GM13977 (cell line): Measurements from ENCODE around the gene DCAF15.

Experiments used
- DNase-seq: peaks from one replicate; pipeline ENCODE4 v3.0.0; 2012; ENCODE audit warnings: low spot score
- CTCF ChIP-seq: IDR thresholded peaks from 2 replicates; pipeline ENCODE4 v1.5.1; 2012; ENCODE audit warnings: mild to moderate bottlenecking, control low read depth; ENCODE audit not compliant: insufficient read depth; ENCODE audit errors: extremely low read depth, missing control alignments
- in situ Hi-C: fragments of 300-500 bp; cut with MboI; formaldehyde crosslinking; loops from one replicate; pipeline ENCODE4 v1.12.0; 2022; ENCODE audit warnings: low sequenced_read_pairs, low pct_unique_long_range_greater_than_20kb, mixed read lengths, inconsistent platforms; ENCODE audit not compliant: unreplicated experiment

DCAF15 gene

DNA sequence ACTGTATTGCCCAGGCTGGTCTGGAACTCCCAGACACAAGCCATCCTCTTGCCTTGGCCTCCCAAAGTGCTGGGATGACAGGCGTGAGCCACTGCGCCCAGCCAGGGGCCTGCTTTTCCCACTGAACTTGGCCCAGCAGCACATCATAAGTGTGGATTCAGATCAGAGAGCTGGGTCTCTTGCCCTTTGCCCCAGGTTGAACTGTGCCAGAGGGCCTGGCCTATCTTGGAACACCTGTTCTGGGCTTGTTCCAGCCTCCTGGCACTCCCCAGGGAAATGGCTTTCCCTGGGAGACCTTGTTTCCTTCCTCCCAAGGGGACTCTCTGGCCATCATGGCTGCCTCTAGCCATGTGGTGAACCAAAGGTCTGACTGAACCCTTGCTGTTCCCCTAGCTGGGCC lies 42.9 kb upstream of the DCAF15 start:
- DNase-seq = no peak
- TF ChIP-seq CTCF = no peak
- in situ Hi-C loops = no loop called here

DNA sequence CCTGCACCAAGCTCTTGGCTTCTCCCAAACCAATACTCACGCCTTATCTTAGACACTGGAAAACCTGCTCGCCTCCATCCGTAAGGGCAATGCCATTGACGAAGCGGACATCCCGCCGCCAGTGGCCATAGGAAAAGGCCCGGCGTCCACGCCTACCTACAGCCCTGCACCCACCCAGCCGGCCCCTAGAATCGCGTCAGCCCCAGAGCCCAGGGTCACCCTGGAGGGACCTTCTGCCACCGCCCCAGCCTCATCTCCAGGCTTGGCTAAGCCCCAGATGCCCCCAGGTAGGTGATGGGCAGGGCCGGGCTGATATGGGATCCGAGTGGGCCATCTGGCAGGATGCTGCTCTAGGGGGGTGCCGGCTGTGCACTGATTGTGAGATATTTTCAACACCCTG lies 39.0 kb upstream of the DCAF15 start:
- in situ Hi-C loops = no loop called here

GRCh38 chr19:13914777-13915176 lies 37.5 kb upstream of the DCAF15 start:
- no peak for TF ChIP-seq CTCF
- DNase-seq = no peak
- in situ Hi-C loops = no loop called here

More for the DNA sequence above, 39.0 kb upstream of the DCAF15 start:
- TF ChIP-seq CTCF = no peak
- DNase-seq = no peak

DNA sequence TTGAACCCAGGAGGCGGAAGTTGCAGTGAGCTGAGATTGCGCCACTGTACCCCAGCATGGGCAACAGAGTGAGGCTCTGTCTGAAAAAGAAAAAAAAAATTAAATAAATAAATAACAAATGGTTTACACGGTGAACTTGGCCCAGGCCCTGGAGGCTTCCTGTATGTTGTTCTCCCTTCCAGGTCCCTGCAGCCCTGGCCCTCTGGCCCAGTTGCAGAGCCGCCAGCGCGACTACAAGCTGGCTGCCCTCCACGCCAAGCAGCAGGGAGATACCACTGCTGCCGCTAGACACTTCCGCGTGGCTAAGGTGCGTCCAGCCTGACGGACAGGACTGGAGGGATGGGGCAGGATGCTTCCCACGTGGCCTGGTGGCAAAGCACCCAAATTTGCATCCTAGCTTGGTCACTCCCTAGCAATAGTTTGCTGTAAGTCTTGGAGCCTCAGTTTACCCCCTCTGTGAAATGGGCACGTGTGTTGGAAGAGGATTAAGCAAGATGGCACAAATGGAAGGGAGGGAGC lies 34.4 kb upstream of the DCAF15 start:
- TF ChIP-seq CTCF = no peak
- in situ Hi-C loops = no loop called here
- DNase-seq = no peak

GRCh38 chr19:13918726-13919411 lies 33.4 kb upstream of the DCAF15 start:
- no peak for DNase-seq
- no peak for TF ChIP-seq CTCF
- in situ Hi-C loops = no loop called here

DNA sequence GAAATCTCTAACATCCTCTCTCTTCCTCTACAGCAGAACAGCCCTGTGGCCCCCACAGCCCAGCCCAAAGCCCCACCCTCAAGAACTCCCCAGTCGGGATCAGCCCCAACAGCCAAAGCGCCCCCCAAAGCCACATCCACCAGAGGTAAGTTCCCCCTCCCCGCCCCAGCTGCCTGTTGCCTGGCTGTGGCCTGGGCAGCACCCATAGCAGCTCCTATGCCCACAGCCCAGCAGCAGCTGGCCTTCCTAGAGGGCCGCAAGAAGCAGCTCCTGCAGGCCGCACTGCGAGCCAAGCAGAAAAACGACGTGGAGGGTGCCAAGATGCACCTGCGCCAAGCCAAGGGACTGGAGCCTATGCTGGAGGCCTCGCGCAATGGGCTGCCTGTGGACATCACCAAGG lies 31.8 kb upstream of the DCAF15 start:
- no peak for TF ChIP-seq CTCF
- no peak for DNase-seq
- in situ Hi-C loops = no loop called here
